NCI-H345 (cell line): ENCODE results near the gene NT5M.
A peak's percentile ranks its signal among the peaks of the same experiment; 100 is the strongest.
"Not testable (repeated sequence)": the region's sequence is repeated elsewhere in the genome, so short reads cannot be mapped to it uniquely, and the experiment has no call there.

Source experiments
- DNase-seq: peaks from one replicate; lab custom pipeline; 2025; lab: John Stamatoyannopoulos, UW

The NT5M gene

DNA sequence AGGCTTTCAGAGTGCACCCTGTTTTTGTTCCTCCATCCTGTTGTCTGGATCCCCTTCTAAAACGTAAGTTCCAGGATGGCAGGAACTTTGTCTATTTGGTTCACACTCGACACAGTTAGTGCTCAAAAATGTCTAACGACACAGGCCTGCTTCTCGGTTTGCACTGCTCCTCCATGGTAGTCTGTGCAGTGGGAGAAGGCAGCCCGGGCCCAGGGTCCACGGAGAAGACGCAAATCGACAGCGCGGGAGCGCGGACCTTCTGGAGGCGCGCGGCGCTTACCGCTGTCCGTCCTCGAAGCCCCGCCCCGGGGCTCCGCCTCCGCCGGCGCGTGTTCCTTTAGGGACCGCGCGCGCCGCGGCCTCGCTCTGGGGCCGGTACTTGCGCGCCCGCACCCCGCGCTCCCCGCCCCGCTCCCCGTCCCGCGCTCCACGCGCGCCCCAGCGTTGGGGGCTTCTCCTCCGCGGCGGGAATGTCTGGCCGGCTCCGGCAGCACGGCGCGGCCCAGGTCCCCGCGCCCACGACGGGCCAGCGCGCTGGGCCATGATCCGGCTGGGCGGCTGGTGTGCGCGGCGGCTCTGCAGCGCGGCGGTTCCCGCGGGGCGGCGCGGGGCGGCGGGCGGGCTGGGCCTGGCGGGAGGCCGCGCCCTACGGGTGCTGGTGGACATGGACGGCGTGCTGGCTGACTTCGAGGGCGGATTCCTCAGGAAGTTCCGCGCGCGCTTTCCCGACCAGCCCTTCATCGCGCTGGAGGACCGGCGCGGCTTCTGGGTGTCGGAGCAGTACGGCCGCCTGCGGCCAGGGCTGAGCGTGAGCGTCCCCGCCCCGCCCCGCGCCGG lies at the start of gene NT5M:
Gene NT5M, plus strand, starts transcription at position 364 of the 837 bp plus-strand sequence. Its CDS starts 178 bp downstream, at position 542.
- peak; percentile 77 for DNase-seq

GRCh38 chr17:17253406-17253805 lies 49.8 kb upstream of the NT5M start:
- DNase-seq: no peak

- DNase-seq: no peak
Measured at GRCh38 chr17:17254036-17254435, 49.1 kb upstream of the NT5M start.

DNA sequence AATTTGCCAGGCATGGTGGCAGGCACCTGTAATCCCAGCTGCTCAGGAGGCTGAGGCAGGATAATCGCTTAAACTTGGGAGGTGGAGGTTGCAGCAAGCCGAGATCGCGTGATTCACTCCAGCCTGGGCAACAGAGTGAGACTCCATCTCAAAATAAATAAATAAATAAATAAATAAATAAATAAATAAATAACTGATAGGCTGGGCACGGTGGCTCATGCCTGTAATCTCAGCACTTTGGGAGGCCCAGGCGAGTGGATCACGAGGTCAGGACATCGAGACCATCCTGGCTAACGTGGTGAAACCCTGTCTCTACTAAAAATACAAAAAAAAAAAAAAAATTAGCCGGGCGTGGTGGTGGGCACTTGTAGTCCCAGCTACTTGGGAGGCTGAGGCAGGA lies 47.5 kb upstream of the NT5M start:
- not testable (repeated sequence) for DNase-seq

DNA sequence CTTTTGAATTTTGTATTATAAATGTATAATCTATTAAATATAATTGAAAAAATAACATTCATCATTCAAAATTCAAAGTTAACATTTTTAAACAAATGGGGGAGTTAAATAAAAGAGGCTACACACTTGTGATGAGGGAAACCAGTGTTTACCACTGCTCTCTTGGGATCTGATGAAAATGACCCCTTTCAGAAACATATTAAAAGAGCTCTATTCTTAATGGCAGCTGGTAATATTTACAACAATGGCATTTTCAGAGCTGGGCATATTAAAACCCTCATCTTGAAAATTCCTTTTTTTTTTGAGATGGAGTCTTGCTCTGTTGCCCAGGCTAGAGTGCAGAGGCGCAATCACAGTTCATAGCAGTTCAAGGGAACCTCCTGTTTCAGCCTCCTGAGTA lies 46.9 kb upstream of the NT5M start:
- no peak for DNase-seq

DNA sequence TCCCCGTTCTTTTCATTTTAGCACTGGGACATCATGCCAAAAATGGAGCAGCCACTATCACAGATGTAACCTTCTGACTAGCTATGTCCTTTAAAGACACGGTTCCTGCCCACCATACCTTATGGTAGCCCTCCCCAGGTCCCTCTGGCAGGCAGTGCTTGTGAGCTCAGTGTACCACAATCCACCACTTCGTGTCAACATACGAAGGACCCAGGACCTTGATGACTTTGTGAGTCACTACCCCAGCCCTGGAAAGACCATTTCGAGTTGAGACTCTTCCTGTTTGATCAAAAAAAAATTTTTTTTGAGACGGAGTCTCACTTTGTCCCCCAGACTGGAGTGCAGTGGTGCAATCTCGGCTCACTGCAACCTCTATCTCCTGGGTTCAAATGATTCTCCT lies 45.2 kb upstream of the NT5M start:
- DNase-seq: no peak

- DNase-seq: no peak
Measured at GRCh38 chr17:17258998-17259397, 44.2 kb upstream of the NT5M start.

DNA sequence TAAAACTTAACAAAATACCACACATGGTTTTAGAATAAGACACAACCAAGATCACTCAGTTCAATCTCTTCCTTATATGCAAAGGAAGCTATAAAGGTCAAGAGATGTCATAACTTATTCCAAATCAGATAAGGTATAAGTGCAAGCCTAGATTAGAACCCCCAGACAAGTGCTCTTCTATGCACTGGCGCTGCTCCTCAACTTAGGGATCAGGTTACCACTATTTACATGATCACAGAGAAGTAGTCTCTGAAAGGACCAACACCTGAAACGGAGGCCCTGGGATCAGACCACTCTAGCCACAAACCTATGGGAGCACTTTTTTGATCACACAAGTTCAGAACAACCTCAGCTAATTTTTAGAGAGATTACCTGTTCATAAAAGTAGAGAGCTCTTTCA lies 38.7 kb upstream of the NT5M start:
- no peak for DNase-seq

DNA sequence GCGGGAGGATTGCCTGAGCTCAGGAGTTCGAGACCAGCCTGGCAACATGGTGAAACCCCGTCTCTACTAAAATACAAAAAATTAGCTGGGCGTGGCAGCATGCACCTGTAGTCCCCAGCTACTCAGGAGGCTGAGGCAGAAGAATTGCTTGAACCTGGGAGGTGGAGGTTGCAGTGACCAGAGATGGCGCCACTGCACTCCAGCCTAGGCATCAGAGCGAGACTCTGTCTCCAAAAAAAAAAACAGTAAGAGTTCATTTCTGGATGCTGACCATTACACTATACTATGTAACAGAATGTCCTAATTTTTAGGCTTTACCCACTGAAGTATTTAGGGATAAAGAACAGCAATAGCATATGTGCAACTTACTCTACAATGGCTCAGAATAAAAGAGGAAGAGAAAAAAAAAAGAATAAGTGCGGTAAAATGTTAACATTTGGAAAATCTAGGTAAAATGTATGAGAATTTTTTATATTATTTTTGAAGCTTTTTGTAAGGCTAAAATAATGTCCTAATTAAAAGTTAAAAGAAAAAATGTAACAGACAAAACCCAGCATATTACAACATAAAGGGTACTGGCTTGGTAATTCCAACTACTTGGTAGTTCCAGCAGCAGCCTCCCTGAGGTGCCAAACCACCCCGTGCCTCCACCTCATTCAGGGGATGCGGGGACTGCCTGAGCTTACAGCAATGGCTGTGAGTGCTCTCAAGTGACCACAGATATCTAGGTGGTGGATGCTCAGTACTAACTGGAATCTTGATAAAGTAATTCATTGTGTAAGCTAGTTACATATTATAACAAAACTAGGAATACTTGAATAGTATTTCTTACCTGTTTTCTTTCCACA lies 33.0 kb upstream of the NT5M start:
- no peak for DNase-seq

DNA sequence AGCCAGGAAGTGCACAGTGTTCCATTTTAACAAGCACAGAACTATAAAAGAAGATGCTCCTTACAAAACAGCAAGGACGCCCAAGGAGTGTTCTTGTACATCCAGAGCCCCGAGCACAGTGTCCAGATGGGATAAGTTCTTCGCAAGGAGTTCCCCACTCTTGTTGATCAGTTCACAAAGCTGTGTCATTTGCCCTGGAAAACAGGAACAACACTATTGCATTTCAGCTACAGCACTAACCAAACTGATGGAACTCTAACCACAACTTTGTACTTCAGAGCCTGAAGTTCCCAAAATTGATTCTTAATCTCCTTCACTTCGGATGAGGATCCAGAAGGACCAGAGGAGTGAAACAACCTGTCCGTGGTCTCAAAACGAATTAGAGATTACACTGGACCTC lies 27.2 kb upstream of the NT5M start:
- no peak for DNase-seq

DNA sequence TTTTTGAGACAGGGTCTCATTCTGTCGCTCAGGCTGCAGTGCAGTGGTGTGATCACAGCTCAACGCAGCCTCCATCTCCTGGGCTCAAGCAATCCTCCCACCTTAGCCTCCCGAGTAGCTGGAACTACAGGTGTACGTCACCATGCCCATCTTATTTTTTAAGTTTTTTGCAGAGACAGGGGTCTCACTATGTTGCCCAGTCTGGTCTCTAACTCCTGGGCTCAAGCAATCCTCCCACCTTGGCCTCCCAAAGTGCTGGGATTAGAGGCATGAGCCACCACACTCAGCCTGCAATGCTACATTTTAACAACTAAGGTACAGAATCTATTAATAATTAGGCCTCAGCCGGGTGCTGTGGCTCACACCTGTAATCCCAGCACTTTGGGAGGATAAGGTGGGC lies 25.7 kb upstream of the NT5M start:
- DNase-seq: not testable (repeated sequence)

DNA sequence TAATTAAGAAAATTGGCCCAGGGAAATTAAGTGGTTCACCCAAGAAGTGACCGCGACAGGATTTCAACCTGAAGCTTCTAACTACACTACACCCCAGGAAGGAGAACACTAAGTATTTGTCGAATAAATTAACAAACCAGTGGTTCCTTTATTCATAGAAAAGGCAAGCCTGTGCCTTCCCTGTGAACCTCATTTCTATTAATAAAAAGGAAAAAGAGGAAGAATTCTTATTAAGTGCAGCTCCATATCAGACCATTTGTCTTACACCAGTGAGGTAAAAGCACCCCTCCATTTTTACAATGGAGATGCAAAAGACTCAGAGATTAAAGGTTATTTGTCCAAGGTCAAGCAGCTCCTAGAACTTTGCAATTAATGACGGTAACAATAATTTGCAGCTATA lies 23.9 kb upstream of the NT5M start:
- no peak for DNase-seq

DNA sequence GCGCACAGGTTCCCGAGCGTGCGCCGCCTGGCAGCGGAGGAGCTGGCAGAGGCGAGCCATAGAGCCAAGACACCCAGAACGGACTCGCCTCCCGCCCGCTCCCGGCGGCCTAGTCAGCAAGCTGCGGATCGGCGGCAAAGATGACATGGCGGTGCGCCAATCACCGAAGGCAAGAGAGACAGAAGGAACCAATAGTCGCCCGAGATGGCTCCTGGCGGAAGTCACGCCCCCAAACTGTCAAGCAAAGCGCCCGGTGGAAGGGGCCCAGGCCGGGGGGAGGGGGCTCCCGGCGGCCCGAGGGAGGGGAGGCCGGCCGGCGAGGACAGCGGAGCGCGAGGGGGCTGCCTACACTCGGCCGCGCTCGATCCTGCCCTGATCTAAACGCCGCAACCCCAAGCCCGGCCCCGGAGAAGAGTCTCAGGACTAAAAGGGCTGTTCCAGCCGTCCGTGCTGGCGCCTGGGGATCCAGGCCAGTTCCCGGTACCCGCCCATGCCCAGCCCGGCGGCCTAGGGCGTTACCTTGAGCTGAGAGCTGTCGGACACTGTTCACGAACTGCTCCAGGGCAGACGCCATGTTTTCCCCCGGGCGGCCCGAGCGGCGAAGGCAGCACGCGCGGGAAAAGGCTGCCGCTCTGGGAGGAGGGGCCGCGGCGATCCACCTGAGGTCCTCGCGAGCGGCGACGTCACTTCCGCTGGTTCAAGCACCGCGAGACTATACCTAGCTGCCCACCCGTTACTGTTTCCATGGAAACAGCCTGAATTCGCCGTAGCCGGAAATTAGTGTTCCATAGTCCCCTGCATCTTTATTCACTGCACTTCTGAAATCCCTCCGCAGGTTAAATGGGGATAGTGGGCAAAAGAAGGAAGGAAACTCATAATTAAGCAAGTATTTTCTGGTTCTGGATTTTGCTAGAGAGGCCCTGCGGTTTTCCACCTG lies 22.3 kb upstream of the NT5M start, which contains the start of gene COPS3:
Gene COPS3, minus strand, starts transcription at position 634 of the 937 bp plus-strand sequence. Its CDS starts 60 bp downstream, at position 574.
- DNase-seq: peak; percentile 94

GRCh38 chr17:17285951-17286350 lies 17.2 kb upstream of the NT5M start:
- DNase-seq: no peak

DNA sequence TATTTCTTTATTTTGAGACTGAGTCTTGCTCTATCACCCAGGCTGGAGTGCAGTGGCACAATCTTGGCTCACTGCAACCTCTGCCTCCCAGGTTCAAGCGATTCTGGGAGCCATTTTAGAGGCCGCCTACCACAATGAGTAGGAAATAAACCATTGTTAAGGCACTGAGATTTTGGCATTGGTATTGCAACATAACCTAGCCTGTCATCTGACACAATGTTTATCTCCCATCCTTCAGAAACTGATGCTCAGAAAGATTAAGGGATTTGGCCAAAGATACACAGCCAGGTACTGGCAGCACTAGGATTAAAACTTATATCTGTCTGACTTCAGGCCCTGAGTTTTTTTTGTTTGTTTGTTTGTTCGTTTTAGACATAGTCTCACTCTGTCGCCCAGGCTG lies 14.1 kb upstream of the NT5M start:
- DNase-seq: no peak

DNA sequence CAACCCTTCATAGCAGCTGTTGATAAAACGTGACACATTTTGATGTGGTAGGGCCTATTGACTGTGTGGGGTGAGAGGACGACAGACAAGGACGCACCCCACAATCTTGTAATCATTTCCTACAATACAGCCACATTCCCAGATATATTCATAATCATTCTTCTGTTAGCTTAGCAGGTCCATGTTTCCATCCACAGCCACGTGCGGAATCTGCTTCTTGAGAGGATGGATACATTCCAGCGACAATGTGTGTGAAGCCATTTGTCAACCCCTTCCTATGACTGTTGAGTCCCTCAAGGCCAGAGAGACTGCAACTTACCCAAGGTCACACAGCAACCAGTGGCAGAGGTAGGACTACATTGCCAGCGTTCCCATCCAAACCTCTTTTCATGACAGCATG lies 13.5 kb upstream of the NT5M start:
- no peak for DNase-seq

GRCh38 chr17:17295141-17295540 lies 8.0 kb upstream of the NT5M start:
- DNase-seq: no peak

DNA sequence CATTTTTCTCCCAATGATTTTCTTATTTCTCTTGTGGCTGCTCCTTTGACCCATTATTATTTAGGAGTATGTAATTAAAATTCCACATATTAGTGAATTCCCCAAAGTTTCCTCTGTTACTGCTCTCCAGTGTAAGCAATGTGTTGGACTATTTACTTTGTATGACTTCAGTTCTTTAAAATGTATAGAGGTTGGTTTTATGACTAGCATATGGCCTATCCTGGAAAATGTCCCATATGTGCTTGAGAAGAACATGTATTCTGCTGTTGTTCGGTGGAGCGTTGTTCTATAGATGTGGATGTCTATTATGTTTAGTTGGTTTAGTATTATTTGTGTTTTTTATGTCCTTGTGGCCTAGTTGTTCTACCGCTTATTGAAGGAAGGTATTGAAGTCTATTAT lies 6.0 kb upstream of the NT5M start:
- DNase-seq: no peak

DNA sequence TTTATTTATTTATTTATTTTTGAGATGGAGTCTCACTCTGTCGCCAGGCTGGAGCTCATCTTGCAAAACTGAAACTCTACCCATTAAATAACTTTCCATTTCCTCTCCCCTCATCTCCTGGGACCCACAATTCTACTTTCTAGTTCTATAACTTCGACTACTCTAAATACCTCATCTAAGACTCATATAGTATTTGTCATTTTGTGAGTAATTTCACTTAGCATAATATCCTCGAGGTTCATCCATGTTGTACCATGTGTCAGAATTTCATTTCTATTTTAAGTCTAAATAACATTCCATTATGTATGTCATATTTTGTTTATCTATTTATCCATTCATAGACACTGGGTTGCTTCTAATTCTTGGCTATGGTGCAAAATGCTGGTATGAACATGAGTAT lies 5.1 kb upstream of the NT5M start:
- no peak for DNase-seq

GRCh38 chr17:17300624-17301568 lies 2.3 kb upstream of the NT5M start:
- DNase-seq: no peak

- not testable (repeated sequence) for DNase-seq
Measured at GRCh38 chr17:17301659-17302058, 1.5 kb upstream of the NT5M start.
